DND-41 (cell line): ENCODE measurements around the gene TEX9.

ENCODE experiments used
- ATAC-seq: fragments of 200-7000 bp; cut with Tn5 transposase; 3 replicates; pipeline ENCODE4 v1.9.1; 2021; ENCODE audit warnings: low read depth; ENCODE audit not compliant: insufficient read depth
- DNase-seq: peaks from one replicate; pipeline ENCODE4 v3.0.0-alpha.2; 2020
- H2AFZ ChIP-seq: 2 replicates; pipeline ENCODE4 v1.6.0; 2012; ENCODE audit warnings: low read depth, low read length
- H3K27ac ChIP-seq: 2 replicates; pipeline ENCODE4 v1.5.1; 2012; ENCODE audit warnings: low read length, inconsistent platforms
- H3K27me3 ChIP-seq: fragments of 200-600 bp; sonication (generic); 2 replicates; pipeline ENCODE4 v1.6.0; 2012; ENCODE audit warnings: low read length, mild to moderate bottlenecking, inconsistent platforms; ENCODE audit not compliant: insufficient read depth, poor library complexity
- H3K36me3 ChIP-seq: 2 replicates; pipeline ENCODE4 v1.5.1; 2012; ENCODE audit warnings: low read length, inconsistent platforms; ENCODE audit not compliant: insufficient read depth
- H3K4me1 ChIP-seq: 2 replicates; pipeline ENCODE4 v1.5.1; 2012; ENCODE audit warnings: mild to moderate bottlenecking, low read length; ENCODE audit not compliant: insufficient read depth
- H3K4me2 ChIP-seq: 2 replicates; pipeline ENCODE4 v1.6.0; 2012; ENCODE audit warnings: mild to moderate bottlenecking, moderate library complexity, low read length, inconsistent platforms; ENCODE audit not compliant: insufficient read depth
- H3K4me3 ChIP-seq, 2 experiments: fragments of 200-600 bp in 1 of 2; shearing (Covaris generic) in 1 of 2; 2 replicates each; pipeline ENCODE4 v1.5.1; 2012 to 2016; ENCODE audit warnings: inconsistent platforms in 2 of 2, low read length in 2 of 2, mild to moderate bottlenecking in 2 of 2, low read depth in 1 of 2, moderate library complexity in 1 of 2
- H3K79me2 ChIP-seq: 2 replicates; pipeline ENCODE4 v1.6.0; 2012; ENCODE audit warnings: low read length, inconsistent platforms; ENCODE audit not compliant: insufficient read depth
- H3K9ac ChIP-seq: 2 replicates; pipeline ENCODE4 v1.6.0; 2012; ENCODE audit warnings: low read depth, mild to moderate bottlenecking, inconsistent platforms, low read length, moderate library complexity
- H3K9me3 ChIP-seq: 2 replicates; pipeline ENCODE4 v1.5.1; 2012; ENCODE audit warnings: low read length, moderate library complexity, mild to moderate bottlenecking, inconsistent platforms; ENCODE audit not compliant: insufficient read depth, severe bottlenecking
- H4K20me1 ChIP-seq: 2 replicates; pipeline ENCODE4 v1.6.0; 2012; ENCODE audit warnings: low read length; ENCODE audit not compliant: insufficient read depth
- CTCF ChIP-seq: IDR thresholded peaks from 2 replicates; pipeline ENCODE4 v1.5.1; 2012; ENCODE audit warnings: borderline replicate concordance, low read length, moderate library complexity, mild to moderate bottlenecking; ENCODE audit not compliant: poor library complexity, severe bottlenecking; ENCODE audit errors: extremely low read depth
- EZH2 ChIP-seq: IDR thresholded peaks from 3 replicates; pipeline ENCODE4 v1.6.1; 2012; ENCODE audit warnings: borderline replicate concordance, low read depth, mild to moderate bottlenecking, moderate library complexity, low read length, inconsistent platforms; ENCODE audit not compliant: severe bottlenecking

Gene TEX9

GRCh38 chr15:56425276-56425675, 60.0 kb downstream of the TEX9 start:
- Histone ChIP-seq H3K27ac (no peak overlapping the region), H3K4me2 (no peak overlapping the region), H2AFZ (no peak overlapping the region), H3K9ac (no peak overlapping the region), H3K4me1 (no peaks in the 10 kb centered on the region), H3K79me2 (no peaks in the 10 kb centered on the region), H3K36me3 (peaks cover 38% of the 10 kb centered on the region), H3K4me3 (no peak overlapping the region), H3K9me3 (peaks cover 5% of the 10 kb centered on the region), H3K27me3 (no peaks in the 10 kb centered on the region), H4K20me1 (no peaks in the 10 kb centered on the region)
- TF ChIP-seq CTCF (no peak), EZH2 (no peak)
- no peak for ATAC-seq
- no peak for DNase-seq

- Histone ChIP-seq H3K4me2 (no peak overlapping the region), H3K27ac (no peak overlapping the region), H3K79me2 (no peaks in the 10 kb centered on the region), H3K4me1 (no peaks in the 10 kb centered on the region), H3K4me3 (no peak overlapping the region), H3K36me3 (peaks cover 45% of the 10 kb centered on the region), H3K27me3 (no peaks in the 10 kb centered on the region), H3K9ac (no peak overlapping the region), H4K20me1 (no peaks in the 10 kb centered on the region), H2AFZ (no peak overlapping the region), H3K9me3 (peaks cover 5% of the 10 kb centered on the region)
- no peak for TF ChIP-seq EZH2
- TF ChIP-seq CTCF: no peak
- no peak for ATAC-seq
- DNase-seq: no peak
Measured at GRCh38 chr15:56425976-56426375, 60.8 kb downstream of the TEX9 start.

- TF ChIP-seq CTCF (peak; percentile 69), EZH2 (no peak)
- ATAC-seq (peak; percentile 67), DNase-seq (no peak)
- Histone ChIP-seq H3K9ac (no peak overlapping the region), H3K79me2 (no peaks in the 10 kb centered on the region), H3K36me3 (peaks cover 55% of the 10 kb centered on the region), H3K27ac (no peak overlapping the region), H3K4me2 (no peak overlapping the region), H2AFZ (no peak overlapping the region), H3K27me3 (no peaks in the 10 kb centered on the region), H3K9me3 (peaks cover 5% of the 10 kb centered on the region), H3K4me1 (no peaks in the 10 kb centered on the region), H4K20me1 (no peaks in the 10 kb centered on the region), H3K4me3 (no peak overlapping the region)
Measured at GRCh38 chr15:56428821-56429458, 63.7 kb downstream of the TEX9 start.
